Measurements from ENCODE around the gene ARFGAP2.
A peak's percentile ranks its signal among the peaks of the same experiment; 100 is the strongest.
"Not testable (repeated sequence)": the region's sequence is repeated elsewhere in the genome, so short reads cannot be mapped to it uniquely, and the experiment has no call there.

ARFGAP2 gene

GRCh38 chr11:47176328-47177228, at the start of gene ARFGAP2:
Gene ARFGAP2 (minus strand): TSS chr11:47176879. CDS start chr11:47176853, 26 bp downstream.
- Histone ChIP-seq H3K27ac (ENCODE audit: low read length) (peak within 1 kb of the TSS; percentile 76), H3K4me3 (ENCODE audit: low read length) (peak within 1 kb of the TSS; percentile 92), H3K9ac (ENCODE audit: low read length) (peak within 1 kb of the TSS; percentile 96), H3K9me3 (ENCODE audit: control insufficient read depth, low read depth, low read length) (no peaks in the 10 kb centered on the region), H3K36me3 (ENCODE audit: control insufficient read depth, low read depth, low read length) (peaks cover 34% of the 10 kb centered on the region), H3K4me1 (ENCODE audit: control insufficient read depth, low read depth, low read length) (peaks cover 4% of the 10 kb centered on the region), H3K27me3 (ENCODE audit: control insufficient read depth, insufficient read depth, low read length) (no peaks in the 10 kb centered on the region)

DNA sequence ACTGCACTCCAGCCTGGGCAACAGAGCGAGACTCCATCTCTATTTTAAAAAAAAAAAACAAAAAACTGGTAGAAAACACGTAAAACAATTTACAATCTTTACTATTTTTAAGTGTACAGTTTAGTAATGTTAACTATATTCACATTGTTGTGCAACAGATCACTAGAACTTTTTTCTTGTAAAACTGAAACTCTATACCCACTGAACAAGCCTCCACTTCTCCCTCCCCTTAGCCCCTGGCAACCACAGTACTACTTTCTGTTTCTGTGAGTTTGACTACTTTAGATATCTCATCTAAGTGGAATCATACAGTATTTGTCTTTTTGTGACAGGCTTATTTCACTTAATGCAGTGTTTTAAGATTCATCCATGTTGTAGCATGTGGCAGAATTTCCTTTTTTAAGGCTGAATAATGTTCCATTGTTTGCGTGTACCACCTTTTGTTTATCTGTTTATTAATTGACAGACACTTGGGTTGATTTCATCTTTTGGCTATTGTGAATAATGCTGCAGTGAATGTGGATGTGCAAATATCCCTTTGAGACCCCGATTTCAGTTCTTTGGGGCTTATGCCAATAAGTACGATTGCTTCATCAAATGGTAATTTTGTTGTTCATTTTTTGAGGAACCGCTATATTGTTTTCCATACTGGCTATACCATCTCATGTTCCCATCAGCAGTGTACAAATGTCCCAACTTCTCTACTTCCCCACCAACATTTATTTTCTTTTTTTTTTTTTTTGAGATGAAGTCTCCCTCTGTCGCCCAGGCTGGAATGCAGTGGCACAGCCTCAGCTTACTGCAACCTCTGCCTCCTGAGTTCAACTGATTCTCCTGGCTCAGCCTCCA, 49.1 kb upstream of the ARFGAP2 start:
- H3K36me3 ChIP-seq (ENCODE audit: control insufficient read depth, low read depth, low read length): peaks cover 14% of the 10 kb centered on the region
- H3K4me3 ChIP-seq (ENCODE audit: low read length): no peak overlapping the region
- H3K4me1 ChIP-seq (ENCODE audit: control insufficient read depth, low read depth, low read length): no peaks in the 10 kb centered on the region
- H3K27me3 ChIP-seq (ENCODE audit: control insufficient read depth, insufficient read depth, low read length): no peaks in the 10 kb centered on the region
- H3K9me3 ChIP-seq (ENCODE audit: control insufficient read depth, low read depth, low read length): no peaks in the 10 kb centered on the region
- no peak overlapping the region for H3K27ac ChIP-seq (ENCODE audit: low read length)
- H3K9ac ChIP-seq (ENCODE audit: low read length): no peak overlapping the region

DNA sequence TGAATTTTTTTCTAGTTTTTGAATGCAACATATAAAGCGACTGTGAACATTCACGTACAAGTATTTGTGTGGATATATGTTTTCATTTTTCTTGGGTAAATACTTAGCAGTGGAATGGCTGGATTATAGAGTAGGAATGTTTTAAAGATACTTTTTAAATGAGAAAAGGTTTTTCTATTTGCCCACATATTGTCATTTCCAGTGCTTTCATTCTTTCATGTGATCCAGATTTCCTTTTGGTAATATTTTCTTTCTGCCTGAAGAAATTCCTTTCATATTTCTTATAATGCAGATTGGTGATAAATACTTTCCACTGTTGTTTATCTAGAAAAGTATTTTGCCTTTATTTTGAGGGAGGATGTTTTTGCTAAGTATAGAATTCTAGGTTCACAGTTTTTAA, 46.0 kb upstream of the ARFGAP2 start:
- H3K9ac ChIP-seq (ENCODE audit: low read length): no peak overlapping the region
- peaks cover 11% of the 10 kb centered on the region for H3K36me3 ChIP-seq (ENCODE audit: control insufficient read depth, low read depth, low read length)
- H3K4me3 ChIP-seq (ENCODE audit: low read length): no peak overlapping the region
- no peaks in the 10 kb centered on the region for H3K9me3 ChIP-seq (ENCODE audit: control insufficient read depth, low read depth, low read length)
- no peak overlapping the region for H3K27ac ChIP-seq (ENCODE audit: low read length)
- no peaks in the 10 kb centered on the region for H3K27me3 ChIP-seq (ENCODE audit: control insufficient read depth, insufficient read depth, low read length)
- no peaks in the 10 kb centered on the region for H3K4me1 ChIP-seq (ENCODE audit: control insufficient read depth, low read depth, low read length)

DNA sequence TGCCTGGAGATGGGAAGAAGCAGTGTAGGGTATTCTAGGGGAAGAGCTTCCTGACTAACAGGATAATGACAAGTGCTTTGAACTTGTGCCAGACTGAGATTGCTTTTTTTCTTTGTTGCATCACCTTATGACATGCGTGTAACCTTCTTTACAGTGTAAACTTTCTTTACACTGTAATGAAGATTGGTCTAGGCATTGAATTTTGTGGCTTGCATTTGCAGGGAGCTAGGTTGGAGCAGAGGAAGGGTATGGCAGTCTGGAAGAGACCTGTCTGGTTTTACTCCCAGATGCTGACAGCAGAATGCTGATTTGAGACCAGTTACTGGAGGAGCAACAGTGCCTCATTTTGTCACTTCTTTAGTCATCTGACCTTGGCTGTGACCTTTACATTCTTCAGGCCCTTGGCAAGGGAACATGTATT, 43.7 kb upstream of the ARFGAP2 start:
- no peaks in the 10 kb centered on the region for H3K9me3 ChIP-seq (ENCODE audit: control insufficient read depth, low read depth, low read length)
- no peak overlapping the region for H3K27ac ChIP-seq (ENCODE audit: low read length)
- peaks cover 10% of the 10 kb centered on the region for H3K4me1 ChIP-seq (ENCODE audit: control insufficient read depth, low read depth, low read length)
- H3K9ac ChIP-seq (ENCODE audit: low read length): no peak overlapping the region
- H3K4me3 ChIP-seq (ENCODE audit: low read length): no peak overlapping the region
- H3K36me3 ChIP-seq (ENCODE audit: control insufficient read depth, low read depth, low read length): peaks cover 6% of the 10 kb centered on the region
- no peaks in the 10 kb centered on the region for H3K27me3 ChIP-seq (ENCODE audit: control insufficient read depth, insufficient read depth, low read length)

DNA sequence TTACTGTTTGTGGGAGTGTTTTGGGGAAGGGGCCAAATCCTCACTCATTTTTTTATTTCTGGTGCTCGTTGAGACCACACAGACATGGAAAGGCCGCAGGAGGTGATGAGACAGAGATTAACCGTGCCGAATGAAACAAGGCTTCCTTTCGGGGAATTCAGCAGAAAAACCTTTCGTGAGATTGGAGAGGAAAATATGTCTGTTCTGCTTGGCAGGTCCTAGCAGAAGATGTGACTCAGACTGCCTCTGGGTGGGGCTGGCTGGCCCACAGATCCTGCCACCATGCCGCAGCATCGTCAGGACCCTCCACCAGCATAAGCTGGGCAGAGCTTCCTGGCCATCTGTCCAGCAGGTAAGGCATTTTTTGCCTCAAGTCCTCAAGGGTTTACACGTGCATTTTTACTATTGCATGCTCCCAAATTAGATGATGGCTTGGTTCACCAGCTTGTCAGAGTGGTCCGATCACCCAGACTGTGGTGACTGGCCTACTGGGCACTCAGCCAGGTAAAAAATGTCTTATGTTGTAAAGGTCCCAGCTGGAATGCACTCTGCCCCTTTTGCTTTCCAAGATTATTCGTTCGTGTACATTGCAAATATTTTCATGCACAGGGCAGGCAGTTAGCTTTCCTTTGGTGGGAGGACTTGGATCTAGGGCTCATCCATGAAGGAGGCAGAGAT, 39.6 kb upstream of the ARFGAP2 start:
- Histone ChIP-seq H3K4me1 (ENCODE audit: control insufficient read depth, low read depth, low read length) (peaks cover 12% of the 10 kb centered on the region), H3K27ac (ENCODE audit: low read length) (no peak overlapping the region), H3K9ac (ENCODE audit: low read length) (peak overlapping the region; percentile 98), H3K36me3 (ENCODE audit: control insufficient read depth, low read depth, low read length) (no peaks in the 10 kb centered on the region), H3K27me3 (ENCODE audit: control insufficient read depth, insufficient read depth, low read length) (no peaks in the 10 kb centered on the region), H3K9me3 (ENCODE audit: control insufficient read depth, low read depth, low read length) (no peaks in the 10 kb centered on the region), H3K4me3 (ENCODE audit: low read length) (peak overlapping the region; percentile 83)

GRCh38 chr11:47215366-47215910, 38.8 kb upstream of the ARFGAP2 start:
- Histone ChIP-seq H3K36me3 (ENCODE audit: control insufficient read depth, low read depth, low read length) (no peaks in the 10 kb centered on the region), H3K9ac (ENCODE audit: low read length) (peak overlapping the region; percentile 98), H3K27ac (ENCODE audit: low read length) (peak overlapping the region; percentile 99)

GRCh38 chr11:47213950-47214565, 37.4 kb upstream of the ARFGAP2 start:
- H3K9ac ChIP-seq (ENCODE audit: low read length): peak overlapping the region; percentile 98
- H3K27ac ChIP-seq (ENCODE audit: low read length): peak overlapping the region; percentile 24
- no peaks in the 10 kb centered on the region for H3K9me3 ChIP-seq (ENCODE audit: control insufficient read depth, low read depth, low read length)
- peaks cover 12% of the 10 kb centered on the region for H3K4me1 ChIP-seq (ENCODE audit: control insufficient read depth, low read depth, low read length)
- H3K4me3 ChIP-seq (ENCODE audit: low read length): peak overlapping the region; percentile 83
- H3K36me3 ChIP-seq (ENCODE audit: control insufficient read depth, low read depth, low read length): no peaks in the 10 kb centered on the region
- H3K27me3 ChIP-seq (ENCODE audit: control insufficient read depth, insufficient read depth, low read length): no peaks in the 10 kb centered on the region

More at GRCh38 chr11:47215366-47215910, 38.8 kb upstream of the ARFGAP2 start:
- peak overlapping the region; percentile 83 for H3K4me3 ChIP-seq (ENCODE audit: low read length)
- no peaks in the 10 kb centered on the region for H3K9me3 ChIP-seq (ENCODE audit: control insufficient read depth, low read depth, low read length)
- no peaks in the 10 kb centered on the region for H3K27me3 ChIP-seq (ENCODE audit: control insufficient read depth, insufficient read depth, low read length)
- peaks cover 12% of the 10 kb centered on the region for H3K4me1 ChIP-seq (ENCODE audit: control insufficient read depth, low read depth, low read length)

- Histone ChIP-seq H3K27ac (ENCODE audit: low read length) (no peak overlapping the region), H3K4me1 (ENCODE audit: control insufficient read depth, low read depth, low read length) (peaks cover 12% of the 10 kb centered on the region), H3K4me3 (ENCODE audit: low read length) (no peak overlapping the region), H3K27me3 (ENCODE audit: control insufficient read depth, insufficient read depth, low read length) (no peaks in the 10 kb centered on the region), H3K36me3 (ENCODE audit: control insufficient read depth, low read depth, low read length) (no peaks in the 10 kb centered on the region), H3K9ac (ENCODE audit: low read length) (no peak overlapping the region), H3K9me3 (ENCODE audit: control insufficient read depth, low read depth, low read length) (no peaks in the 10 kb centered on the region)
Measured at GRCh38 chr11:47212938-47213337, 36.3 kb upstream of the ARFGAP2 start.

DNA sequence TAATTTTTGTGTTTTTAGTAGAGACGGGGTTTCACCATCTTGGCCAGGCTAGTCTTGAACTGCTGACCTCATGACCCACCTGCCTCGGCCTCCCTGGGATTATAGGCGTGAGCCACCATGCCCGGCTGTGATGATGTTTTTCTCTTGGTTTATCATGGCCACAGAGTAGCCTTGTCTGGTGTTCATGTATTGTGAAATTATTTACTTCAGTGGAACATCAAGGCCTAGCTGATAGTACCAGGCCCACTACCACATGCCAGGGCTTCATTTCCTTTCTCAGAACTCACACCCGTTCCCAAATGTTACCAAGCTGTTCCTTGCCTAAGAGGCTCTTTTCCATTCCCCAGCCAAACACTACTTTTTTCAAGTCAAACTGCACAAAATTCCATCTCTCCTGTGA, 31.9 kb upstream of the ARFGAP2 start:
- Histone ChIP-seq H3K36me3 (ENCODE audit: control insufficient read depth, low read depth, low read length) (no peaks in the 10 kb centered on the region), H3K4me3 (ENCODE audit: low read length) (no peak overlapping the region), H3K4me1 (ENCODE audit: control insufficient read depth, low read depth, low read length) (peaks cover 8% of the 10 kb centered on the region), H3K27ac (ENCODE audit: low read length) (no peak overlapping the region), H3K9me3 (ENCODE audit: control insufficient read depth, low read depth, low read length) (no peaks in the 10 kb centered on the region), H3K27me3 (ENCODE audit: control insufficient read depth, insufficient read depth, low read length) (no peaks in the 10 kb centered on the region), H3K9ac (ENCODE audit: low read length) (no peak overlapping the region)

GRCh38 chr11:47208008-47208552, 31.4 kb upstream of the ARFGAP2 start:
- H3K4me3 ChIP-seq (ENCODE audit: low read length); H3K9me3 ChIP-seq (ENCODE audit: control insufficient read depth, low read depth, low read length); H3K4me1 ChIP-seq (ENCODE audit: control insufficient read depth, low read depth, low read length); H3K36me3 ChIP-seq (ENCODE audit: control insufficient read depth, low read depth, low read length); H3K27ac ChIP-seq (ENCODE audit: low read length); H3K27me3 ChIP-seq (ENCODE audit: control insufficient read depth, insufficient read depth, low read length); H3K9ac ChIP-seq (ENCODE audit: low read length): not testable (repeated sequence)

Data from iPS-18a (cell line).